ENCODE measurements around the gene PPARD. TPM values are rescaled to one million over a fixed set of nuclear protein-coding genes. Genes with fewer than 3 reads are reported as not detected.
"Not testable (repeated sequence)": the region's sequence is repeated elsewhere in the genome, so short reads cannot be mapped to it uniquely, and the experiment has no call there.

Gene PPARD
- total RNA-seq, 1 donor from 2014 or later = 8.2 TPM

GRCh38 chr6:35305117-35305516 lies 37.2 kb upstream of the PPARD start:
- TF ChIP-seq CTCF (conservative IDR thresholded peaks at IDR 0.05; ENCODE audit: low read depth, low read length) = no peak
- H3K4me3 ChIP-seq (ENCODE audit: low read depth, low read length) = no peak overlapping the region
- no peak for DNase-seq (ENCODE audit: low read depth)

- not testable (repeated sequence) for DNase-seq (ENCODE audit: low read depth); H3K4me3 ChIP-seq (ENCODE audit: low read depth, low read length)
Measured at GRCh38 chr6:35307138-35307537, 35.2 kb upstream of the PPARD start.

GRCh38 chr6:35308543-35308942 lies 33.8 kb upstream of the PPARD start:
- not testable (repeated sequence) for H3K4me3 ChIP-seq (ENCODE audit: low read depth, low read length); DNase-seq (ENCODE audit: low read depth)

GRCh38 chr6:35309611-35310264 lies 32.6 kb upstream of the PPARD start:
- no peak for TF ChIP-seq CTCF (conservative IDR thresholded peaks at IDR 0.05; ENCODE audit: low read depth, low read length)
- no peak overlapping the region for H3K4me3 ChIP-seq (ENCODE audit: low read depth, low read length)
- no peak for DNase-seq (ENCODE audit: low read depth)

- no peak for DNase-seq (ENCODE audit: low read depth)
- no peak overlapping the region for H3K4me3 ChIP-seq (ENCODE audit: low read depth, low read length)
- no peak for TF ChIP-seq CTCF (conservative IDR thresholded peaks at IDR 0.05; ENCODE audit: low read depth, low read length)
Measured at GRCh38 chr6:35310265-35310831, 32.0 kb upstream of the PPARD start.

- DNase-seq (ENCODE audit: low read depth) = no peak
- TF ChIP-seq CTCF (conservative IDR thresholded peaks at IDR 0.05; ENCODE audit: low read depth, low read length) = no peak
- no peak overlapping the region for H3K4me3 ChIP-seq (ENCODE audit: low read depth, low read length)
Measured at GRCh38 chr6:35311390-35312075, 30.8 kb upstream of the PPARD start.

- TF ChIP-seq CTCF (conservative IDR thresholded peaks at IDR 0.05; ENCODE audit: low read depth, low read length) = no peak
- no peak for DNase-seq (ENCODE audit: low read depth)
Measured at GRCh38 chr6:35312076-35312800, 30.1 kb upstream of the PPARD start.

More at GRCh38 chr6:35312076-35312800, 30.1 kb upstream of the PPARD start:
- H3K4me3 ChIP-seq (ENCODE audit: low read depth, low read length) = no peak overlapping the region
